ENCODE results near the gene FOXL3.
"Not testable (repeated sequence)": the region's sequence is repeated elsewhere in the genome, so short reads cannot be mapped to it uniquely, and the experiment has no call there.

The FOXL3 gene

GRCh38 chr7:254337-255037 is 35.5 kb upstream of the FOXL3 start:
- in situ Hi-C loops (cut with MboI; ENCODE audit: low sequenced_read_pairs): no loop called here

DNA sequence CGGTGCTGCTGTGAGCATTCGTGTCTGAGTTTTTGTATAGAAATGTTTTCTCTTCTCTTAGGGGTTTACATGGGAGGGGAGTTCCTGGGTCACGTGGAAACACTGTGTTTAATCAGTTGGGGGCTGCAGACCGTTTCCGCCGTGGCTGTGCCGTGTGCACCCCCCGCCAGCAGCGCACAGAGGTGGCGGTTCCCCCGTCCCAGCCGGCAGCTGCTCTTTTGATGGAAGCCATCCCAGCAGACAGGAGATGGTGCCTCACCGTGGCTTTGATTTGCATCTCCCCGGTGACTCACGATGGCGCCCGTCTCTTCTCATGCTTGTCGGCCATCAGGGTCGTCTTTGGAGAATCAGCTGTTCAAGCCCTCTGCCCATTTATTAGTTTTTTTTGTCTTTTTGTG is 34.9 kb upstream of the FOXL3 start:
- in situ Hi-C loops (cut with MboI; ENCODE audit: low sequenced_read_pairs): no loop called here

- in situ Hi-C loops (cut with MboI; ENCODE audit: low sequenced_read_pairs): no loop called here
Observed at GRCh38 chr7:255721-256361, 34.1 kb upstream of the FOXL3 start.

DNA sequence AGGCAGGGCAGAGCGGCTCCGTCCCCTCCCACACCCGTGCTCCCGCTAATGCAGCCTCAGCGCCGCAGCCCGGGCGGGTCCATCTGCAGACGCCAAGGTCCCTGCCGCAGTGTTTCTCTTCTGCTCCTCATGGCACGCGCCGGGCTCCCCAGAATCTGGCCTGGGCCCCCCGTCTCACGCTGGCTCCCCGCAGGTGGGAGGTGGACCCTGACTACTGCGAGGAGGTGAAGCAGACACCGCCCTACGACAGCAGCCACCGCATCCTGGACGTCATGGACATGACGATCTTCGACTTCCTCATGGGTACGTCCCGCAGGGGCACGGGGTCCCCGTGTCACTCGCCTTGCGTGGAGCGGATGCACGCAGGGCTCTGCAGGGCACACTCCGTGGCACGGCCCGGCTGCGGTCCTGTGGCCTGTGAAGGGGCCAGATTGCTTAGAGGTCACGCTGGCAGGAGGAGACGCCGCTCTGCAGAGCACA is 33.5 kb upstream of the FOXL3 start:
- in situ Hi-C loops (cut with MboI; ENCODE audit: low sequenced_read_pairs): no loop called here

GRCh38 chr7:256981-257646 is 32.9 kb upstream of the FOXL3 start:
- in situ Hi-C loops (cut with MboI; ENCODE audit: low sequenced_read_pairs): no loop called here

DNA sequence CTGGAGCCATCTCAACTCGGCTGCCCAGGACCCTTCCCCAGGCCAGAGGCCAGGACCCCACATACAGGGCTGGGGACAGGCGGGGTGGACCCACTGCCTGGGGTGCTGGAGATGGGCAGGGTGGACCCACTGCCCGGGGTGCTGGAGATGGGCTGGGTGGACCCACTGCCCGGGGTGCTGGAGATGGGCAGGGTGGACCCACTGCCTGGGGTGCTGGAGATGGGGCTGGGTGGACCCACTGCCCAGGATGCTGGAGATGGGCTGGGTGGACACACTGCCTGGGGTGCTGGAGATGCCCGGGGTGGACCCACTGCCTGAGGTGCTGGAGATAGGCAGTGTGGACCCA is 32.4 kb upstream of the FOXL3 start:
- in situ Hi-C loops (cut with MboI; ENCODE audit: low sequenced_read_pairs): no loop called here

DNA sequence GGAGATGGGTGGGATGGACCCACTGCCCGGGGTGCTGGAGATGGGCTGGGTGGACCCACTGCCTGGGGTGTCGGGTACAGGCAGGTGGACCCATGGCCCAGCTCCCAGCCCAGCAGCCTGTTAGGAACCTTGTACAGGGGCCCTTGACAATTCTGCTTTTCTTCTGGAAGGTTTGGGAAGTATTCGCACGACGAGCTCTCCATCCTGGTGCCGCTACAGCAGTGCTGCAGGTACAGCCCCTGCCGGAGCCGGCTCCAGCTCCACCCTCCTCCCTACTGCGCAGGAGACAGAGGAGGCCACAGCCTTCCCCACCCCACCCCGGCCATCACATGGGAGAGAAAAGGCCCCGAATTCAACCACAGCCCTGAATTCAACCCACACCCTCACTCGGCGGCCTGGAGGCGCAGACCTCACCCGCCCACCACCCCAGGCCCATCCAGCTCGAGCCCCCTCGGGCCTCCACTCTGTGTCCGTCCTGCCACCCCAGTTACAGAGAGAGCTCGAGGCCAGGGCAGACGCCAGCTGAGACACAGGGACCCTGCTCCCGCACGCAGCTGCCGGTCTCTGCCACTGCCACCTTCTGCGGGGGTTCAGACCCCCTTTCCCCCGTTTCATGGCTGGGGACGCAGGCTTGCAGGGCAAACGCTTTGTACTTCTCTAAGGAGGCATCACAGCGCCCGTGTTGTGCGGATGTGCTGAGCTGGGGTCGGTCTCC is 31.3 kb upstream of the FOXL3 start:
- in situ Hi-C loops (cut with MboI; ENCODE audit: low sequenced_read_pairs): no loop called here

DNA sequence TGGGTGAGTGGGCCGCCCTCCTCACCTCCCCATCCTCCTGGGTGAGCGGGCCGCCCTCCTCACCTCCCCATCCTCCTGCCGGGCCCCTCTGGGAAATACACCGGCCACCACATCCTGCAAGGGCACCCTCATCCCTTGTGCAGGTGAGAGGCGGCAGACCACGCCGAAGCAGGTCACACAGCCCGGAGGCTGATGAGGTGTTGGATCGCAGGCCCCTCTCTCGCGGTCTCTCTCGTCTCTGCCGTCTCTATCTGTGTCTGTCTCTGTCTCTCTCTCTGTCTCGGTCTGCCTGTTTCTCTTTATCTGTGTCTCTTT is 30.8 kb upstream of the FOXL3 start:
- in situ Hi-C loops (cut with MboI; ENCODE audit: low sequenced_read_pairs): no loop called here

GRCh38 chr7:259751-260405 is 30.1 kb upstream of the FOXL3 start:
- in situ Hi-C loops (cut with MboI; ENCODE audit: low sequenced_read_pairs): no loop called here

DNA sequence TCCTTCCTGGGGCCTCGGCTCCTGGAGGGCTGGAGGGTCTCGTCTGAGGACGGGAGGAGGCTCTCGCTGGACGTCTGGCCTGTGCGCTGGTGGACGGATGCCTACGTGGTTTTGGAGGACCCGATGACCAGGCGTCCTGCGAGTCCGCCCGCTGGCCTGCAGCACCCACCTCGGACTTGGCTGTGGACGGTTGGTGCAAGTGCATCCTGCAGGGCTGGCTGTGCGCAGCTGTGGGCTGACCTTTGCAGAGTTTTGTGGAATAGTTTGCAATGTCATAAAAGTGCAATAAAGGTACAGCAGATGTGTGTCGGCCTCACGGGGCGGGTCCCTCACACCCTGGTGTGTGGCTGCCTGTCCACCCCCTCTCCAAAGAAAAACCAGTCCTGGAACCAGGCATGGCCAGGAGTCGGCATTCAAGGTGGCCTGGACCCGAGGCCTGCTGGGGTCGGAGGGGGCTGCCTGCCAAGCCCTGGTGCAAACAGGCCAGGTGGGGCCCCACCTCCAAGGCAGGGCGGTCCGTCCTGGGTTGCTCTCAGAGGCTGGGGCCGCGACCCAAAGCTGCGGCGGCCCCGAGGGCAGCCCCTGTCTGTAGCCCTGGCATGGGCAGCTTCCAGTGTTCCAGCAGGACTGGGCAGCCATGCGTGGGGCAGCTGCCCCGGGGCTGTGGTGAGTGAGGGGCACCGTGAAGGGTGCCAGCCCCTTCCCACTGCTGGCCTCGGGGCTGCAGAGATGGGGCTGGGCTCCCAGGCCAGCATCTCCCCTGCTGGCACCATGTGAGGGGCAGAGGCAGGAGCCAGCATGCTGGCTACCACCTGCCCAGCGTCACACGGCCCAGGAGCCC is 29.3 kb upstream of the FOXL3 start:
- in situ Hi-C loops (cut with MboI; ENCODE audit: low sequenced_read_pairs): no loop called here

DNA sequence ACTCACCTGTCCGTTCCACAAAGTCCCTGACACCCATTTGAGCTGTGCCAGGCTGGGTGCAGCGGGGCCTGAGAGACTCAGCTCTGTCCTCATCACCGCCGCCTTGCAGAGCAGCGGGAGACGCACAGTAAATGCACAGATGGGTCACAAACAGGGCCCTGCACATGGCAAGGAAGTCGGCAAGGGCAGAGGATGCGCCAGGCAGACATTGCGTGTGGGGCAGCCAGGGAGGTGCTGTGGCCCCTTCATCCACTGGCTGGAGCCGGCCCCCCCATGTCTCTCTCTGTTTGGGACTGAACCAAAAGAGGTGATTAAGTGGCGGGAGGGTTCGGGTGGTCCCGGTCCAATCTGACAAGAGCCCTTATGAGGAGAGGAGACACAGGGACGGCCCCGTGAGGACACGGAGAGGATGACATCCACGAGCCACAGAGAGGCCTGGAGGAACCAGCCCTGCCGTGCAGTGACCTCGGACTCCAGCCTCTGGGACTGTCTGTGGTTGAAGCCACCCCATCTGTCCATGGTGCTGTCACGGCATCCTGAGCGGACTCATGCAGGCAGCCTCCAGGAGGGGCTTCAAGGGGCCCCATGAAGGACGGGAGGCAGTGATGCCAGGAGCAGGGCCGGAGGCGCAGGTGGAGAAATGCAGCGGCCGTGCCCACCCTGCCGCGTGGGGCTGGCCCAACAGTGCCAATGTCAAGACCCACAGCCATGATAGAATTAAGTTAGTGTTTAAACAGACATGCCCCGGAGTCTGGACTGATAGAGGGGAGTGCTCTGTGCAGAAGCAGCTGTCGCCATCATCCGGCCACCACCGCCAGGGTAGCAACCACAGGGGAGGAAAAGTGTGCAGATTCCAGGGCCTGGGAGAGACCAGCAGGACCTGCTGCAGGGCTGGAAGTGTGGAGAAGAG is 28.4 kb upstream of the FOXL3 start:
- in situ Hi-C loops (cut with MboI; ENCODE audit: low sequenced_read_pairs): no loop called here

GRCh38 chr7:262251-262572 is 27.8 kb upstream of the FOXL3 start:
- in situ Hi-C loops (cut with MboI; ENCODE audit: low sequenced_read_pairs): no loop called here

GRCh38 chr7:262631-263311 is 27.2 kb upstream of the FOXL3 start:
- in situ Hi-C loops (cut with MboI; ENCODE audit: low sequenced_read_pairs): not testable (repeated sequence)

GRCh38 chr7:263483-264351 is 26.3 kb upstream of the FOXL3 start:
- in situ Hi-C loops (cut with MboI; ENCODE audit: low sequenced_read_pairs): not testable (repeated sequence)

GRCh38 chr7:264541-265191 is 25.3 kb upstream of the FOXL3 start:
- in situ Hi-C loops (cut with MboI; ENCODE audit: low sequenced_read_pairs): no loop called here

- in situ Hi-C loops (cut with MboI; ENCODE audit: low sequenced_read_pairs): no loop called here
Observed at GRCh38 chr7:265192-265997, 24.6 kb upstream of the FOXL3 start.

All from hTERT RPE-1 (cell line).